Body of pancreas (tissue), 4 donors: ENCODE results near the gene ASIC2. TPM values are rescaled to one million over a fixed set of nuclear protein-coding genes. Genes with fewer than 3 reads are reported as not detected.

ENCODE experiments used
- ATAC-seq: fragments of 150-250 bp; one replicate; pipeline ENCODE4 v1.9.1; 2016
- DNase-seq, 4 donors: peaks; one replicate each; pipeline ENCODE4 v3.0.0-alpha.2; 2019
- H3K27ac ChIP-seq, 4 donors: fragments of 200-600 bp; sonication (generic); 1 replicate in 3 of 4; 2 replicates in 1 of 4; pipeline versions ENCODE4 v1.5.1 to v1.6.1; 2016 to 2019; ENCODE audit warnings: mild to moderate bottlenecking in 1 of 4, mixed read lengths in 1 of 4, moderate library complexity in 1 of 4
- H3K27me3 ChIP-seq, 2 donors: fragments of 200-600 bp; sonication (generic); one replicate each; pipeline ENCODE4 v1.6.0; 2016; ENCODE audit warnings: mild to moderate bottlenecking in 1 of 2
- H3K36me3 ChIP-seq, 2 donors: fragments of 200-600 bp; sonication (generic); replicated peaks in 1 of 2; 2 replicates each; pipeline ENCODE4 v1.5.1; 2016; ENCODE audit warnings: low read depth in 2 of 2; ENCODE audit not compliant: insufficient read depth in 1 of 2
- H3K4me1 ChIP-seq: fragments of 200-600 bp; sonication (generic); one replicate; pipeline ENCODE4 v1.6.0; 2016
- H3K4me3 ChIP-seq, 2 donors: fragments of 200-600 bp; sonication (generic); 1 replicate in 1 of 2; 2 replicates in 1 of 2; pipeline ENCODE4 v1.5.1; 2016 to 2019
- H3K9me3 ChIP-seq, 3 donors: fragments of 200-600 bp; sonication (generic); 1 replicate in 2 of 3; 2 replicates in 1 of 3; pipeline ENCODE4 v1.5.1; 2016
- CTCF ChIP-seq, 7 experiments: fragments of 450-650 bp in 4 of 7; fragments of 200-600 bp in 3 of 7; sonication (generic) in 3 of 7; IDR thresholded peaks; one replicate each; pipeline ENCODE4 v1.5.1; 2016 to 2019; ENCODE audit warnings: antibody characterized with exemption in 7 of 7
- POLR2A ChIP-seq, 3 donors: fragments of 450-650 bp; IDR thresholded peaks; one replicate each; pipeline ENCODE4 v1.6.1; 2016; ENCODE audit warnings: antibody characterized with exemption in 3 of 3, mild to moderate bottlenecking in 2 of 3
- WGBS, 2 donors: methylation state at CpG; one replicate each; pipeline ENCODE4 v1.1.5; 2017; 5-methylcytosine and 5-hydroxymethylcytosine counted together
- intact Hi-C: fragments of 100-400 bp; cut with DNase I; formaldehyde crosslinking; loops from one replicate; pipeline ENCODE4 v1.15.1; 2023
- total RNA-seq, 2 donors: library from RNA; depleted of rRNA; stranded (reverse); fragments of >200 nt; gene quantifications; one replicate each; pipeline ENCODE4 v1.1.0, GENCODE V29; 2016

ASIC2 gene
- total RNA-seq, 2 donors from 2014 or later = not detected

GRCh38 chr17:33127706-33128105, 165.4 kb downstream of the ASIC2 start:
- TF ChIP-seq POLR2A (IDR thresholded peaks at IDR 0.05) = no peak
- no peak for TF ChIP-seq CTCF (IDR thresholded peaks at IDR 0.05)
- DNase-seq = no peak
- intact Hi-C loops = no loop called here
- Histone ChIP-seq H3K4me3 (no peak overlapping the region), H3K27me3 (no peaks in the 10 kb centered on the region), H3K36me3 (no peaks in the 10 kb centered on the region), H3K4me1 (no peaks in the 10 kb centered on the region), H3K9me3 (no peaks in the 10 kb centered on the region), H3K27ac (no peak overlapping the region)
- ATAC-seq = no peak
- WGBS, 2 donors = 22 to 34% methylated on average over 2 of the region's 2 CpGs

GRCh38 chr17:33126086-33126485, 167.0 kb downstream of the ASIC2 start:
- Histone ChIP-seq H3K4me3 (no peak overlapping the region), H3K9me3 (no peaks in the 10 kb centered on the region), H3K36me3 (no peaks in the 10 kb centered on the region), H3K4me1 (no peaks in the 10 kb centered on the region), H3K27me3 (no peaks in the 10 kb centered on the region), H3K27ac (no peak overlapping the region)
- DNase-seq (no peak), ATAC-seq (no peak)
- 60 to 70% methylated on average over 4 of the region's 4 CpGs for WGBS, 2 donors
- intact Hi-C loops = no loop called here
- TF ChIP-seq CTCF (IDR thresholded peaks at IDR 0.05) (no peak), POLR2A (IDR thresholded peaks at IDR 0.05) (no peak)

- Histone ChIP-seq H3K9me3 (no peaks in the 10 kb centered on the region), H3K4me1 (no peaks in the 10 kb centered on the region), H3K36me3 (no peaks in the 10 kb centered on the region), H3K27me3 (no peaks in the 10 kb centered on the region), H3K4me3 (no peak overlapping the region), H3K27ac (no peak overlapping the region)
- intact Hi-C loops = no loop called here
- no peak for ATAC-seq
- WGBS, 2 donors = 59 to 68% methylated on average over 3 of the region's 3 CpGs
- TF ChIP-seq POLR2A (IDR thresholded peaks at IDR 0.05) (no peak), CTCF (IDR thresholded peaks at IDR 0.05) (no peak)
- DNase-seq = no peak
These were observed 167.5 kb downstream of the ASIC2 start for GRCh38 chr17:33125552-33125950.

DNA sequence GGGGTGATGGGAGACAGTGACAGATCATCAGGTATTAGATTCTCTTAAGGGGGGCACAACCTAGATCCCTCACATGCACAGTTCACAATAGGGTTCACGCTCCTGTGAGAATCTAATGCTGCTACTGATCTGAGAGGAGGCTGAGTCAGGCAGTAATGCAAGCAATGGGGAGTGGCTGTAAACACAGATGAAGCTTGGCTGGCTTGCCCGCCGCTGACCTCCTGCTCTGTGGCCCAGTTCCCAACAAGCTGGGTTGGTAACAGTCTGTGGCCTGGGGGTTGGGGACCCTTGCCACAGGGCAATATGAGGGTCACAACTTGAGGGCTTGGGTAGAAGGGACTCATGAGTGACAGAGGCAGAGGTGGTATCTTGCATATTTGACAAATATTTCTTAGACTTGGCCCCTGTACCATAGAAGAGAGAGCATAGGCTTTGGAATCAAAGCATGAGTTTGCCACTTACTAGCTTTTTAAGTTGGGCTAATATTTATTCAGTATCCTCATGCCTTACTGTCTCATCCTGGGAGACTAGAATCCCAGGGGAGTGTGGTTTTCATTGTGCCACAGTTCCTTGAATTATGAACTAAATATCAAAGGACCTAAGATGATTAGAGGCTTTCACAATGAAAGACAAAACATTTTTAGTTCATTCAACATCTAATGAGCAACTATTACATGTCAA, 168.1 kb downstream of the ASIC2 start:
- Histone ChIP-seq H3K27ac (no peak overlapping the region), H3K4me1 (no peaks in the 10 kb centered on the region), H3K4me3 (no peak overlapping the region), H3K9me3 (no peaks in the 10 kb centered on the region), H3K27me3 (no peaks in the 10 kb centered on the region), H3K36me3 (no peaks in the 10 kb centered on the region)
- DNase-seq (no peak), ATAC-seq (no peak)
- intact Hi-C loops = no loop called here
- 31 to 42% methylated on average over 3 of the region's 3 CpGs for WGBS, 2 donors
- TF ChIP-seq CTCF (IDR thresholded peaks at IDR 0.05) = no peak
- TF ChIP-seq POLR2A (IDR thresholded peaks at IDR 0.05) = no peak

DNA sequence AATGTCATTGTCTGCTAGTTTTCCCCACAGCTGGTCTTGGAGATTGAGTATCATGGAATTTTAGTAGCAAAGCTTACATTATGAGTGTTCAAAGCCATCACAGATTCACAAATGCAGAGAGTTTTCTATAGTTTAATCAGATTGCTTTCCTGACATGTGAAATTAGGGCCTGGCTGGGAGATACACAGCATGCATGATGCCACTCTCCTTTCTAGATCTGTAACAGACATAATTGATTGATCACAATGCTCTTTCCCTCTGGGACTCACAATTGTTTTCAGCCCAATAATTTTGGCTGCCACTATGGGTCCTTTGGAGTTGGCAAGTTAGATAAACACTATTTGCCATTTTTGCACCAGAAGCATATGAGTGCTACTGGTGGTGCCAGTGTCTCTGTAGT, 168.9 kb downstream of the ASIC2 start:
- TF ChIP-seq POLR2A (IDR thresholded peaks at IDR 0.05) = no peak
- no peak for TF ChIP-seq CTCF (IDR thresholded peaks at IDR 0.05)

More for the DNA sequence above, 168.9 kb downstream of the ASIC2 start:
- Histone ChIP-seq H3K9me3 (no peaks in the 10 kb centered on the region), H3K4me1 (no peaks in the 10 kb centered on the region), H3K4me3 (no peak overlapping the region), H3K36me3 (no peaks in the 10 kb centered on the region), H3K27ac (no peak overlapping the region), H3K27me3 (no peaks in the 10 kb centered on the region)
- no peak for ATAC-seq
- no peak for DNase-seq
- intact Hi-C loops = no loop called here
